B cell (primary cell): ENCODE results near the gene OR4D2. TPM values are rescaled to one million over a fixed set of nuclear protein-coding genes. Genes with fewer than 3 reads are reported as not detected.

ENCODE experiments used
- ATAC-seq: fragments of 200-7000 bp; cut with Tn5 transposase; one replicate; pipeline ENCODE4 v1.10.0; 2021; ENCODE audit warnings: low read depth, mild to moderate bottlenecking, moderate number of reproducible peaks, moderate library complexity
- CTCF ChIA-PET: fragments of 350-600 bp; sonication (Branson Sonifier 250); formaldehyde crosslinking; loops from one replicate; lab custom pipeline; 2021; ENCODE audit warnings: antibody characterized with exemption, inconsistent platforms; lab: Charles Lee
- POLR2A ChIA-PET: fragments of 350-600 bp; sonication (Branson Sonifier 250); formaldehyde crosslinking; loops from one replicate; lab custom pipeline; 2021; ENCODE audit warnings: antibody characterized with exemption; lab: Charles Lee
- DNase-seq: peaks from one replicate; pipeline ENCODE4 v3.0.0; 2013
- H2AFZ ChIP-seq: 2 replicates; pipeline ENCODE4 v1.6.1; 2012; ENCODE audit warnings: mild to moderate bottlenecking, low read depth, low read length; ENCODE audit not compliant: insufficient read depth, poor library complexity, severe bottlenecking
- H3K27ac ChIP-seq, 2 donors: 1 replicate in 1 of 2; 2 replicates in 1 of 2; pipeline ENCODE4 v1.5.1; 2012 to 2013; ENCODE audit warnings: low read length in 2 of 2, mild to moderate bottlenecking in 2 of 2, moderate library complexity in 1 of 2
- H3K27me3 ChIP-seq, 4 experiments: fragments of 200-600 bp in 1 of 4; sonication (generic) in 1 of 4; replicated peaks in 1 of 4; 1 replicate in 2 of 4; 2 replicates in 2 of 4; pipeline versions ENCODE4 v1.6.1 to v1.7.0; 2013 to 2016; ENCODE audit warnings: low read length in 3 of 4, mild to moderate bottlenecking in 2 of 4, mixed read lengths in 1 of 4, moderate library complexity in 1 of 4; ENCODE audit not compliant: insufficient read depth in 4 of 4, control insufficient read depth in 3 of 4; ENCODE audit errors: control extremely low read depth in 1 of 4
- H3K36me3 ChIP-seq, 2 experiments: replicated peaks in 1 of 2; 1 replicate in 1 of 2; 2 replicates in 1 of 2; pipeline versions ENCODE4 v1.6.1 to v1.7.1; 2013; ENCODE audit warnings: low read length in 1 of 2; ENCODE audit not compliant: insufficient read depth in 2 of 2, control insufficient read depth in 1 of 2; ENCODE audit errors: control extremely low read depth in 1 of 2, extremely low read depth in 1 of 2
- H3K4me1 ChIP-seq, 2 donors: fragments of 200-600 bp in 1 of 2; sonication (generic) in 1 of 2; 1 replicate in 1 of 2; 2 replicates in 1 of 2; pipeline versions ENCODE4 v1.5.1 to v1.6.1; 2013 to 2017; ENCODE audit warnings: low read length in 2 of 2; ENCODE audit not compliant: control insufficient read depth in 2 of 2, insufficient read depth in 2 of 2
- H3K4me2 ChIP-seq: replicated peaks from 2 replicates; pipeline ENCODE3; 2012; ENCODE audit warnings: mild to moderate bottlenecking, low read depth, low read length; ENCODE audit not compliant: poor library complexity, severe bottlenecking
- H3K4me3 ChIP-seq, 5 experiments: fragments of 200-600 bp in 1 of 5; sonication (generic) in 1 of 5; 1 replicate in 3 of 5; 2 replicates in 2 of 5; pipeline versions ENCODE4 v1.5.1 to v1.7.0; 2011 to 2016; ENCODE audit warnings: low read length in 4 of 5, mild to moderate bottlenecking in 4 of 5, low read depth in 2 of 5, control low read depth in 1 of 5, moderate library complexity in 1 of 5; ENCODE audit not compliant: insufficient read depth in 1 of 5; ENCODE audit errors: control extremely low read depth in 1 of 5, extremely low read depth in 1 of 5
- H3K79me2 ChIP-seq: fragments of 200-600 bp; sonication (generic); one replicate; pipeline ENCODE4 v1.6.0; 2016; ENCODE audit warnings: low read length; ENCODE audit not compliant: control insufficient read depth, insufficient read depth
- H3K9ac ChIP-seq: fragments of 200-600 bp; sonication (generic); 2 replicates; pipeline ENCODE4 v1.6.1; 2017; ENCODE audit warnings: mild to moderate bottlenecking, low read length, moderate library complexity
- H3K9me3 ChIP-seq, 3 donors: one replicate each; pipeline versions ENCODE4 v1.6.1 to v1.7.1; 2013; ENCODE audit warnings: low read length in 2 of 3; ENCODE audit not compliant: control insufficient read depth in 2 of 3, insufficient read depth in 1 of 3; ENCODE audit errors: control extremely low read depth in 1 of 3
- H4K20me1 ChIP-seq: 2 replicates; pipeline ENCODE4 v1.6.0; 2012; ENCODE audit warnings: mild to moderate bottlenecking, low read length; ENCODE audit not compliant: insufficient read depth, control insufficient read depth, poor library complexity, severe bottlenecking
- H3K27ac Mint-ChIP-seq: one replicate; pipeline ENCODE4 v1.8.0; 2021; ENCODE audit warnings: mixed read lengths
- H3K27me3 Mint-ChIP-seq: one replicate; pipeline ENCODE4 v1.8.0; 2021; ENCODE audit warnings: mixed read lengths
- H3K4me1 Mint-ChIP-seq: one replicate; pipeline ENCODE4 v1.8.0; 2021; ENCODE audit warnings: mixed read lengths
- H3K4me3 Mint-ChIP-seq: one replicate; pipeline ENCODE4 v1.8.0; 2021; ENCODE audit warnings: mixed read lengths
- H3K9me3 Mint-ChIP-seq: one replicate; pipeline ENCODE4 v1.8.0; 2022; ENCODE audit warnings: mixed read lengths; ENCODE audit not compliant: insufficient read depth
- CTCF ChIP-seq: fragments of 200-600 bp; IDR thresholded peaks from one replicate; pipeline ENCODE4 v1.8.0; 2022; ENCODE audit warnings: antibody characterized with exemption, mild to moderate bottlenecking
- EZH2 ChIP-seq: IDR thresholded peaks from 2 replicates; pipeline ENCODE4 v1.6.1; 2012; ENCODE audit warnings: borderline replicate concordance, low read depth, mild to moderate bottlenecking, moderate library complexity, low read length; ENCODE audit not compliant: insufficient read depth, poor library complexity, severe bottlenecking
- intact Hi-C: fragments of 100-400 bp; cut with micrococcal nuclease; formaldehyde crosslinking; loops from one replicate; pipeline ENCODE4 v1.10.0; 2022
- polyA plus RNA-seq: library from polyadenylated mRNA; depleted of rRNA; stranded (reverse); fragments of >200 nt; gene quantifications from 2 replicates; pipeline ENCODE4 v1.2.3, GENCODE V29; 2012
- total RNA-seq, 2 donors: library from RNA; stranded (reverse); fragments of 120-200 nt in 1 of 2; gene quantifications; 1 replicate in 1 of 2; 2 replicates in 1 of 2; pipeline versions ENCODE4 v1.2.3 to v1.2.4, GENCODE V29; 2013 to 2022

OR4D2 gene
- total and polyA plus RNA-seq, 2 donors (not counting 1 experiment from before 2014, with no cell fraction given) = not detected

GRCh38 chr17:58215685-58216084 lies 48.9 kb downstream of the OR4D2 start:
- POLR2A ChIA-PET = no interaction called here
- no peaks in the 10 kb centered on the region for H3K27me3 Mint-ChIP-seq

More at GRCh38 chr17:58215685-58216084, 48.9 kb downstream of the OR4D2 start:
- intact Hi-C loops = loop anchor here (10.0 kb wide), 1 partner anchor 361 kb away; the partner anchor contains the start of gene MRPS23
- H4K20me1 ChIP-seq = no peaks in the 10 kb centered on the region
- no peaks in the 10 kb centered on the region for H3K27me3 ChIP-seq
- no peak overlapping the region for H3K4me3 ChIP-seq
- CTCF ChIA-PET = interaction anchor here (0.9 to 6.3 kb wide), 4 partner anchors 13 to 35 kb away, joined by 3 to 58 read pairs (median 10); no protein-coding TSS in a partner anchor
- H3K27ac Mint-ChIP-seq = no peak overlapping the region
- H3K9me3 Mint-ChIP-seq = no peaks in the 10 kb centered on the region
- no peak for DNase-seq
- ATAC-seq = no peak
- no peak overlapping the region for H3K27ac ChIP-seq
- H3K4me1 ChIP-seq = peaks cover 10 to 18% of the 10 kb centered on the region in 2 donors
- no peak overlapping the region for H2AFZ ChIP-seq
- no peaks in the 10 kb centered on the region for H3K9me3 ChIP-seq
- H3K36me3 ChIP-seq = peaks cover 0 to 3% of the 10 kb centered on the region in 2 experiments
- H3K9ac ChIP-seq = no peak overlapping the region
- H3K79me2 ChIP-seq = no peaks in the 10 kb centered on the region
- no peak for TF ChIP-seq EZH2
- TF ChIP-seq CTCF = no peak
- H3K4me3 Mint-ChIP-seq = no peak overlapping the region
- peaks cover 30% of the 10 kb centered on the region for H3K4me1 Mint-ChIP-seq
- no peak overlapping the region for H3K4me2 ChIP-seq
